IMR-90 (cell line): ENCODE results near the gene RNF175. TPM values are rescaled to one million over a fixed set of nuclear protein-coding genes. Genes with fewer than 3 reads are reported as not detected.

ENCODE experiments used
- ATAC-seq: fragments of 200-7000 bp; cut with Tn5 transposase; 2 replicates; pipeline ENCODE4 v1.9.1; 2020; ENCODE audit warnings: low read depth, mild to moderate bottlenecking, moderate library complexity
- BruUV-seq: library from RNA; stranded (reverse); fragments of 400-500 nt; replicated peaks from 2 replicates; lab custom pipeline; 2021; lab: Mats Ljungman, UMichigan
- CTCF ChIA-PET: fragments of 300-600 bp; formaldehyde crosslinking; extraction: SDS; loops from one replicate; lab custom pipeline; 2021; ENCODE audit warnings: antibody characterized with exemption; lab: Yijun Ruan, JAX
- POLR2A ChIA-PET: fragments of 300-600 bp; sonication (Branson Sonifier 250); formaldehyde crosslinking; loops from one replicate; lab custom pipeline; 2022; ENCODE audit warnings: antibody characterized with exemption; ENCODE audit not compliant: unreplicated experiment; lab: Charles Lee
- DNase-seq: peaks from one replicate; pipeline ENCODE4 v3.0.0; 2013
- H2AFZ ChIP-seq: replicated peaks from 2 replicates; pipeline ENCODE3; 2013; ENCODE audit warnings: low read length, mild to moderate bottlenecking; ENCODE audit not compliant: poor library complexity
- H2AK5ac ChIP-seq: 2 replicates; pipeline ENCODE4 v1.6.1; 2013; ENCODE audit warnings: low read depth, low read length, inconsistent platforms
- H2AK9ac ChIP-seq: replicated peaks from 2 replicates; pipeline ENCODE3; 2013; ENCODE audit warnings: mild to moderate bottlenecking, low read depth, low read length, moderate library complexity; ENCODE audit not compliant: poor library complexity
- H2BK120ac ChIP-seq: 2 replicates; pipeline ENCODE4 v1.6.1; 2013; ENCODE audit warnings: low read depth, low read length, inconsistent platforms
- H2BK15ac ChIP-seq: 3 replicates; pipeline ENCODE4 v1.6.1; 2013; ENCODE audit warnings: low read depth, low read length, inconsistent platforms
- H2BK20ac ChIP-seq: 2 replicates; pipeline ENCODE4 v1.6.1; 2013; ENCODE audit warnings: low read depth, mild to moderate bottlenecking, inconsistent platforms, low read length, moderate library complexity
- H2BK5ac ChIP-seq: 2 replicates; pipeline ENCODE4 v1.6.1; 2013; ENCODE audit warnings: mild to moderate bottlenecking, low read depth, low read length, inconsistent platforms; ENCODE audit not compliant: poor library complexity, severe bottlenecking
- H3K14ac ChIP-seq: replicated peaks from 2 replicates; pipeline ENCODE4 v1.6.1; 2013; ENCODE audit warnings: low read depth, low read length, inconsistent platforms
- H3K18ac ChIP-seq: 2 replicates; pipeline ENCODE4 v1.6.1; 2013; ENCODE audit warnings: low read depth, low read length, control low read depth
- H3K23ac ChIP-seq: 2 replicates; pipeline ENCODE4 v1.6.1; 2013; ENCODE audit warnings: low read depth, low read length, inconsistent platforms
- H3K27ac ChIP-seq: 2 replicates; pipeline ENCODE4 v1.5.1; 2013; ENCODE audit warnings: mild to moderate bottlenecking, control low read depth, low read length; ENCODE audit not compliant: insufficient read depth
- H3K27me3 ChIP-seq: 2 replicates; pipeline ENCODE4 v1.6.1; 2013; ENCODE audit warnings: low read length; ENCODE audit not compliant: control insufficient read depth, insufficient read depth
- H3K36me3 ChIP-seq: 2 replicates; pipeline ENCODE4 v1.6.1; 2013; ENCODE audit warnings: low read length, mixed read lengths; ENCODE audit not compliant: control insufficient read depth, insufficient read depth
- H3K4ac ChIP-seq: 2 replicates; pipeline ENCODE4 v1.6.1; 2013; ENCODE audit warnings: low read depth, low read length, inconsistent platforms
- H3K4me1 ChIP-seq: 2 replicates; pipeline ENCODE4 v1.6.1; 2013; ENCODE audit warnings: low read length, mixed read lengths; ENCODE audit not compliant: control insufficient read depth, insufficient read depth
- H3K4me2 ChIP-seq: 2 replicates; pipeline ENCODE4 v1.6.1; 2013; ENCODE audit warnings: low read depth, mild to moderate bottlenecking, control low read depth, low read length, moderate library complexity
- H3K4me3 ChIP-seq: 2 replicates; pipeline ENCODE4 v1.5.1; 2013; ENCODE audit warnings: low read depth, mild to moderate bottlenecking, control low read depth, low read length, moderate library complexity; ENCODE audit not compliant: insufficient read depth
- H3K56ac ChIP-seq: 2 replicates; pipeline ENCODE4 v1.6.1; 2013; ENCODE audit warnings: low read length, inconsistent platforms; ENCODE audit not compliant: insufficient read depth; ENCODE audit errors: extremely low read depth
- H3K79me1 ChIP-seq, 2 experiments: 2 replicates each; pipeline ENCODE4 v1.6.1; 2013; ENCODE audit warnings: low read length in 2 of 2, inconsistent platforms in 1 of 2, low read depth in 1 of 2
- H3K9ac ChIP-seq: 2 replicates; pipeline ENCODE4 v1.6.1; 2013; ENCODE audit warnings: low read depth, low read length, control low read depth
- H3K9me1 ChIP-seq: 2 replicates; pipeline ENCODE4 v1.6.1; 2013; ENCODE audit warnings: low read length, inconsistent platforms; ENCODE audit not compliant: insufficient read depth
- H3K9me3 ChIP-seq: 2 replicates; pipeline ENCODE4 v1.6.1; 2013; ENCODE audit warnings: low read length; ENCODE audit not compliant: control insufficient read depth, insufficient read depth
- H4K20me1 ChIP-seq: 2 replicates; pipeline ENCODE4 v1.6.1; 2013; ENCODE audit warnings: low read length, inconsistent platforms; ENCODE audit not compliant: insufficient read depth
- H4K5ac ChIP-seq: 2 replicates; pipeline ENCODE4 v1.6.1; 2013; ENCODE audit warnings: mild to moderate bottlenecking, low read depth, low read length, control low read depth
- H4K8ac ChIP-seq, 2 experiments: 2 replicates each; pipeline ENCODE4 v1.6.1; 2013; ENCODE audit warnings: low read depth in 2 of 2, low read length in 2 of 2, control low read depth in 1 of 2, inconsistent platforms in 1 of 2
- H4K91ac ChIP-seq: 2 replicates; pipeline ENCODE4 v1.6.1; 2013; ENCODE audit warnings: low read depth, low read length, inconsistent platforms; ENCODE audit not compliant: insufficient read depth
- BHLHE40 ChIP-seq: fragments of 150-350 bp; IDR thresholded peaks from 2 replicates; pipeline ENCODE4 v1.6.1; 2016; ENCODE audit warnings: mild to moderate bottlenecking, low read depth, low read length
- CEBPB ChIP-seq: IDR thresholded peaks from 2 replicates; pipeline ENCODE4 v1.6.1; 2012; ENCODE audit warnings: low read depth, low read length, improper control_type of control experiment
- CHD1 ChIP-seq: IDR thresholded peaks from 2 replicates; pipeline ENCODE4 v1.6.1; 2012; ENCODE audit warnings: low read depth, low read length, improper control_type of control experiment
- MAZ ChIP-seq: IDR thresholded peaks from 2 replicates; pipeline ENCODE4 v1.6.1; 2012; ENCODE audit warnings: low read depth, mild to moderate bottlenecking, low read length, improper control_type of control experiment, moderate library complexity, borderline replicate concordance
- MXI1 ChIP-seq: IDR thresholded peaks from 2 replicates; pipeline ENCODE4 v1.6.1; 2012; ENCODE audit warnings: low read depth, mild to moderate bottlenecking, low read length, moderate library complexity, borderline replicate concordance
- NFE2L2 ChIP-seq: fragments of 150-350 bp; IDR thresholded peaks from 2 replicates; pipeline ENCODE4 v1.6.1; 2016; ENCODE audit warnings: low read depth, mild to moderate bottlenecking, low read length
- POLR2A ChIP-seq: IDR thresholded peaks from 2 replicates; pipeline ENCODE4 v1.6.1; 2012; ENCODE audit warnings: mild to moderate bottlenecking, low read depth, low read length
- RAD21 ChIP-seq: IDR thresholded peaks from 2 replicates; pipeline ENCODE4 v1.6.1; 2012; ENCODE audit warnings: low read length, improper control_type of control experiment
- RCOR1 ChIP-seq: IDR thresholded peaks from 2 replicates; pipeline ENCODE4 v1.6.1; 2012; ENCODE audit warnings: mild to moderate bottlenecking, low read length, improper control_type of control experiment; ENCODE audit not compliant: insufficient replicate concordance
- SMC3 ChIP-seq: fragments of 150-350 bp; IDR thresholded peaks from 2 replicates; pipeline ENCODE4 v1.6.1; 2016; ENCODE audit warnings: low read depth, mild to moderate bottlenecking, antibody characterized with exemption, low read length, moderate library complexity
- WGBS, 2 experiments: methylation state at CpG; one replicate each; pipeline versions ENCODE4 v1.1.5 to v1.1.7; 2013; ENCODE audit warnings: missing lambda C conversion rate in 2 of 2; ENCODE audit not compliant: insufficient read length in 1 of 2; ENCODE audit errors: extremely low coverage in 2 of 2; 5-methylcytosine and 5-hydroxymethylcytosine counted together
- dilution Hi-C: fragments of 300-500 bp; cut with HindIII; formaldehyde crosslinking; loops from one replicate; pipeline ENCODE4 v1.14.3; 2018; ENCODE audit warnings: low sequenced_read_pairs; ENCODE audit not compliant: unreplicated experiment
- in situ Hi-C: fragments of 300-500 bp; cut with MboI; formaldehyde crosslinking; loops from 3 replicates; pipeline ENCODE4 v1.14.3; 2019; ENCODE audit warnings: low sequenced_read_pairs, inconsistent platforms, mixed read lengths
- intact Hi-C: fragments of 100-400 bp; cut with micrococcal nuclease; formaldehyde crosslinking; loops from 2 replicates; pipeline ENCODE4 v1.10.0; 2022
- polyA plus RNA-seq, 3 experiments: library from polyadenylated mRNA; depleted of rRNA; stranded (reverse); fragments of >200 nt; gene quantifications; 2 replicates each; pipeline ENCODE4 v1.2.3, GENCODE V29; 2012; ENCODE audit warnings: low replicate concordance in 1 of 3
- total RNA-seq: library from RNA; depleted of rRNA; stranded (reverse); fragments of >200 nt; gene quantifications from 2 replicates; pipeline ENCODE4 v1.2.3, GENCODE V29; 2012
- TF ChIP-seq, protein P1 (sequence below): conservative IDR thresholded peaks from 2 replicates; pipeline ENCODE4 v1.5.1; 2012; ENCODE audit warnings: mild to moderate bottlenecking, low read depth, low read length, improper control_type of control experiment
- TF ChIP-seq, protein P2 (sequence below): fragments of 150-350 bp; IDR thresholded peaks from 2 replicates; pipeline ENCODE4 v1.6.1; 2016; ENCODE audit warnings: low read depth, mild to moderate bottlenecking, low read length, moderate library complexity, borderline replicate concordance
- TF ChIP-seq, protein P3 (sequence below): fragments of 150-350 bp; IDR thresholded peaks from 2 replicates; pipeline ENCODE4 v1.6.1; 2017; ENCODE audit warnings: mild to moderate bottlenecking, antibody characterized with exemption, low read length, low read depth

The RNF175 gene
- total and polyA plus RNA-seq, 2 of the 4 experiments (the other 2 are of a cell fraction), result not detected

DNA sequence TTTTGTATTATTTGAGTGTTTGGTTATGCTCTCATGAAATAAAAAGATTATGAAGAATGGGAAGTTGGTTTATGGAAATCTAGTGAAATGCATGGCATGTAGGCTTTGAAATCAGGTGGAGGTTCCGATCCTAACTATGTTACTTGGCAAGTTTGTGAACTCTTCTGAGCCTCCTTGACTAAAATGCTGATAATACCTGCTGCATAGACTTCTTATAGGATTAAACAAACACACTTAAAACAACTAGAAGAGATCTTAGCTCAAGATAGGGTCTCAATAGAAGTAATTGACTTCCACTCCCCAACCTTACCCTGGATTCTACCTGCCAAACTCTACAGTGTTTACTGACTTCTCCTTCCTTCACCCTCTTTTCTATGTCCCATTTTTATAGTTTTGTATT, 97.9 kb downstream of the RNF175 start:
- no peak overlapping the region for H3K23ac ChIP-seq
- no peaks in the 10 kb centered on the region; the same call in 1 of the 2 replicates for H3K27me3 ChIP-seq
- H3K18ac ChIP-seq, result no peak overlapping the region
- ATAC-seq, result no peak
- in situ Hi-C loops (no loop called here), intact Hi-C loops (no loop called here), dilution Hi-C loops (no loop called here)
- TF ChIP-seq SMC3 (no peak), RCOR1 (no peak), CEBPB (no peak), POLR2A (no peak), RAD21 (no peak), NFE2L2 (no peak), BHLHE40 (no peak), CHD1 (no peak), MXI1 (no peak), MAZ (no peak)
- TF ChIP-seq, protein P1, sequence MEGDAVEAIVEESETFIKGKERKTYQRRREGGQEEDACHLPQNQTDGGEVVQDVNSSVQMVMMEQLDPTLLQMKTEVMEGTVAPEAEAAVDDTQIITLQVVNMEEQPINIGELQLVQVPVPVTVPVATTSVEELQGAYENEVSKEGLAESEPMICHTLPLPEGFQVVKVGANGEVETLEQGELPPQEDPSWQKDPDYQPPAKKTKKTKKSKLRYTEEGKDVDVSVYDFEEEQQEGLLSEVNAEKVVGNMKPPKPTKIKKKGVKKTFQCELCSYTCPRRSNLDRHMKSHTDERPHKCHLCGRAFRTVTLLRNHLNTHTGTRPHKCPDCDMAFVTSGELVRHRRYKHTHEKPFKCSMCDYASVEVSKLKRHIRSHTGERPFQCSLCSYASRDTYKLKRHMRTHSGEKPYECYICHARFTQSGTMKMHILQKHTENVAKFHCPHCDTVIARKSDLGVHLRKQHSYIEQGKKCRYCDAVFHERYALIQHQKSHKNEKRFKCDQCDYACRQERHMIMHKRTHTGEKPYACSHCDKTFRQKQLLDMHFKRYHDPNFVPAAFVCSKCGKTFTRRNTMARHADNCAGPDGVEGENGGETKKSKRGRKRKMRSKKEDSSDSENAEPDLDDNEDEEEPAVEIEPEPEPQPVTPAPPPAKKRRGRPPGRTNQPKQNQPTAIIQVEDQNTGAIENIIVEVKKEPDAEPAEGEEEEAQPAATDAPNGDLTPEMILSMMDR, result no peak
- TF ChIP-seq, protein P2, sequence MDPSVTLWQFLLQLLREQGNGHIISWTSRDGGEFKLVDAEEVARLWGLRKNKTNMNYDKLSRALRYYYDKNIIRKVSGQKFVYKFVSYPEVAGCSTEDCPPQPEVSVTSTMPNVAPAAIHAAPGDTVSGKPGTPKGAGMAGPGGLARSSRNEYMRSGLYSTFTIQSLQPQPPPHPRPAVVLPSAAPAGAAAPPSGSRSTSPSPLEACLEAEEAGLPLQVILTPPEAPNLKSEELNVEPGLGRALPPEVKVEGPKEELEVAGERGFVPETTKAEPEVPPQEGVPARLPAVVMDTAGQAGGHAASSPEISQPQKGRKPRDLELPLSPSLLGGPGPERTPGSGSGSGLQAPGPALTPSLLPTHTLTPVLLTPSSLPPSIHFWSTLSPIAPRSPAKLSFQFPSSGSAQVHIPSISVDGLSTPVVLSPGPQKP, result no peak
- TF ChIP-seq, protein P3, sequence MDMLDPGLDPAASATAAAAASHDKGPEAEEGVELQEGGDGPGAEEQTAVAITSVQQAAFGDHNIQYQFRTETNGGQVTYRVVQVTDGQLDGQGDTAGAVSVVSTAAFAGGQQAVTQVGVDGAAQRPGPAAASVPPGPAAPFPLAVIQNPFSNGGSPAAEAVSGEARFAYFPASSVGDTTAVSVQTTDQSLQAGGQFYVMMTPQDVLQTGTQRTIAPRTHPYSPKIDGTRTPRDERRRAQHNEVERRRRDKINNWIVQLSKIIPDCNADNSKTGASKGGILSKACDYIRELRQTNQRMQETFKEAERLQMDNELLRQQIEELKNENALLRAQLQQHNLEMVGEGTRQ, result no peak
- H3K9ac ChIP-seq, result no peak overlapping the region
- no peak overlapping the region for H3K4ac ChIP-seq
- H3K27ac ChIP-seq, result no peak overlapping the region
- H3K9me3 ChIP-seq, result no peaks in the 10 kb centered on the region
- H3K9me1 ChIP-seq, result no peaks in the 10 kb centered on the region
- H2BK20ac ChIP-seq, result no peak overlapping the region
- no peak overlapping the region for H2BK5ac ChIP-seq
- H2AFZ ChIP-seq, result no peak overlapping the region
- H3K4me2 ChIP-seq, result no peak overlapping the region
- H4K91ac ChIP-seq, result no peak overlapping the region
- BruUV-seq, result no TSS peak
- no peak overlapping the region for H3K56ac ChIP-seq
- no peaks in the 10 kb centered on the region for H4K20me1 ChIP-seq
- no peak overlapping the region for H2BK15ac ChIP-seq
- H2BK120ac ChIP-seq, result no peak overlapping the region
- POLR2A ChIA-PET, result no interaction called here
- H3K4me3 ChIP-seq, result no peak overlapping the region
- no peaks in the 10 kb centered on the region for H3K36me3 ChIP-seq
- H3K79me1 ChIP-seq, result no peaks in the 10 kb centered on the region
- H3K4me1 ChIP-seq, result no peaks in the 10 kb centered on the region
- DNase-seq, result no peak
- CTCF ChIA-PET, result no interaction called here
- no peak overlapping the region for H2AK9ac ChIP-seq
- H3K14ac ChIP-seq, result no peak overlapping the region
- H2AK5ac ChIP-seq, result no peak overlapping the region
- WGBS, 2 experiments, result no CpG with 5 or more reads among the region's 1 CpG
- H4K5ac ChIP-seq, result no peak overlapping the region
- H4K8ac ChIP-seq, result no peak overlapping the region
